ENCODE measurements around the gene BMP8B. TPM values are rescaled to one million over a fixed set of nuclear protein-coding genes. Genes with fewer than 3 reads are reported as not detected.

Gene BMP8B
- total RNA-seq, 1 experiment from 2014 or later = 0.42 TPM

DNA sequence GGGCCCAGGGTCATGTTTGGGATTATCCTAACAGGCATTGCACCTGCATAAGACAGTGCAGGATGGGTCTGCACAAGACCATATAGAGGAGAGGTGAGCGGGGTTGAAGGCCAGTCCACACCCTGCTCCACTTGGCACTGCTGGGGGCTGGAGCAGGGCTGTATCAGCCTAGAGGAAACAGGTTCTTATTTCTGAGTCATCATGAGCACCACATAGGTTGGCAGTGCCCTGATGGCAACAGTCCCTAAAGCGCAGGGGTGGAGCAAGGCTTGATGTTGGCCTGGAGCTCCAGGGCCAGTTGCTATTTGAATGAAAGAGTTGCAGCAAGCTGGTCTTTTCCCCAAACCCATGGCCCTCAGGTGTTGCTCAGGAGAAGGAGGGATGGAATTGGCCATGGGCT lies 29.8 kb upstream of the BMP8B start:
- Histone ChIP-seq H2AK5ac (ENCODE audit: insufficient read length, low read length) (no peak overlapping the region), H3K79me2 (ENCODE audit: insufficient read depth, low read length) (no peaks in the 10 kb centered on the region), H4K91ac (ENCODE audit: insufficient read length, low read depth, low read length) (no peak overlapping the region), H4K5ac (ENCODE audit: insufficient read length, low read depth, low read length) (no peak overlapping the region), H3K4ac (ENCODE audit: low read depth, low read length) (no peak overlapping the region), H4K20me1 (ENCODE audit: control insufficient read depth, insufficient read depth, insufficient read length) (no peaks in the 10 kb centered on the region), H3K9ac (ENCODE audit: extremely low read depth, insufficient read length, low read length) (no peak overlapping the region), H2BK5ac (ENCODE audit: insufficient read length, low read length) (no peak overlapping the region), H3K23ac (ENCODE audit: insufficient read length, low read depth, low read length) (no peak overlapping the region), H3K79me1 (ENCODE audit: insufficient read depth, low read depth, low read length, poor library complexity, severe bottlenecking) (no peaks in the 10 kb centered on the region), H3K27ac (ENCODE audit: insufficient read length, low read depth, low read length) (no peak overlapping the region), H4K8ac (replicated peaks; ENCODE audit: insufficient read length, low read depth, low read length) (no peak overlapping the region), H3K9me3 (ENCODE audit: control insufficient read depth, low read depth, low read length) (no peaks in the 10 kb centered on the region), H3T11ph (ENCODE audit: low read length) (no peak overlapping the region), H3K18ac (ENCODE audit: insufficient read length, low read depth, low read length) (no peak overlapping the region), H2BK12ac (ENCODE audit: insufficient read length, low read depth, low read length) (no peak overlapping the region), H3K4me2 (ENCODE audit: insufficient read depth, insufficient read length, low read length) (no peak overlapping the region), H2AFZ (ENCODE audit: low read length) (no peak overlapping the region), H3K23me2 (ENCODE audit: insufficient read length, low read depth, low read length, poor library complexity, severe bottlenecking) (no peaks in the 10 kb centered on the region), H3K56ac (ENCODE audit: insufficient read length, low read depth, low read length) (no peak overlapping the region), H2BK15ac (ENCODE audit: low read depth, low read length) (no peak overlapping the region), H3K4me1 (ENCODE audit: insufficient read depth, low read length) (no peaks in the 10 kb centered on the region), H2BK120ac (ENCODE audit: low read depth, low read length, poor library complexity, severe bottlenecking) (no peak overlapping the region), H3K27me3 (ENCODE audit: insufficient read depth, low read length) (no peaks in the 10 kb centered on the region), H3K14ac (ENCODE audit: insufficient read depth, low read length) (no peak overlapping the region), H2BK20ac (ENCODE audit: low read depth, low read length, poor library complexity, severe bottlenecking) (no peak overlapping the region)
- no CpG with 5 or more reads among the region's 2 CpGs for WGBS (ENCODE audit: extremely low coverage, insufficient read length, low lambda C conversion rate)
- H3K4me1 Mint-ChIP-seq = peaks cover 0 to 7% of the 10 kb centered on the region in 2 experiments
- H3K27me3 Mint-ChIP-seq (ENCODE audit: low read depth) = peaks cover 31% of the 10 kb centered on the region
- TF ChIP-seq, protein P1, sequence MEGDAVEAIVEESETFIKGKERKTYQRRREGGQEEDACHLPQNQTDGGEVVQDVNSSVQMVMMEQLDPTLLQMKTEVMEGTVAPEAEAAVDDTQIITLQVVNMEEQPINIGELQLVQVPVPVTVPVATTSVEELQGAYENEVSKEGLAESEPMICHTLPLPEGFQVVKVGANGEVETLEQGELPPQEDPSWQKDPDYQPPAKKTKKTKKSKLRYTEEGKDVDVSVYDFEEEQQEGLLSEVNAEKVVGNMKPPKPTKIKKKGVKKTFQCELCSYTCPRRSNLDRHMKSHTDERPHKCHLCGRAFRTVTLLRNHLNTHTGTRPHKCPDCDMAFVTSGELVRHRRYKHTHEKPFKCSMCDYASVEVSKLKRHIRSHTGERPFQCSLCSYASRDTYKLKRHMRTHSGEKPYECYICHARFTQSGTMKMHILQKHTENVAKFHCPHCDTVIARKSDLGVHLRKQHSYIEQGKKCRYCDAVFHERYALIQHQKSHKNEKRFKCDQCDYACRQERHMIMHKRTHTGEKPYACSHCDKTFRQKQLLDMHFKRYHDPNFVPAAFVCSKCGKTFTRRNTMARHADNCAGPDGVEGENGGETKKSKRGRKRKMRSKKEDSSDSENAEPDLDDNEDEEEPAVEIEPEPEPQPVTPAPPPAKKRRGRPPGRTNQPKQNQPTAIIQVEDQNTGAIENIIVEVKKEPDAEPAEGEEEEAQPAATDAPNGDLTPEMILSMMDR (conservative IDR thresholded peaks at IDR 0.05) = no peak
- H3K27ac Mint-ChIP-seq = no peak overlapping the region
- no peak for DNase-seq
- no peaks in the 10 kb centered on the region; a peak in 1 of 7 replicates for H3K36me3 Mint-ChIP-seq (ENCODE audit: insufficient read depth in 1 of 3, low read depth in 3 of 3)
- H3K4me3 Mint-ChIP-seq = no peak overlapping the region
- no peaks in the 10 kb centered on the region for H3K9me3 Mint-ChIP-seq

Data from H9 (cell line).